MM.1S (cell line): ENCODE measurements around the gene ABCA9.

Source experiments
- DNase-seq: peaks from one replicate; pipeline ENCODE4 v3.0.0-alpha.2; 2015
- H2AFZ ChIP-seq: fragments of 300-600 bp; sonication (generic); 2 replicates; pipeline ENCODE4 v1.6.0; 2016; ENCODE audit warnings: antibody characterized with exemption, low read length
- H3F3A ChIP-seq: fragments of 300-600 bp; sonication (generic); 2 replicates; pipeline ENCODE4 v1.6.1; 2016; ENCODE audit warnings: mild to moderate bottlenecking, antibody characterized with exemption, low read length, moderate library complexity, mixed read lengths; ENCODE audit not compliant: insufficient read depth
- H3K27ac ChIP-seq: fragments of 300-600 bp; sonication (generic); 2 replicates; pipeline ENCODE4 v1.5.1; 2016; ENCODE audit warnings: mild to moderate bottlenecking, low read length
- H3K27me3 ChIP-seq: fragments of 300-600 bp; sonication (generic); replicated peaks from 2 replicates; pipeline ENCODE4 v1.6.0; 2016; ENCODE audit warnings: low read length; ENCODE audit not compliant: insufficient read depth
- H3K36me3 ChIP-seq: fragments of 300-600 bp; sonication (generic); replicated peaks from 2 replicates; pipeline ENCODE4 v1.6.1; 2016; ENCODE audit warnings: mild to moderate bottlenecking, low read length, mixed read lengths; ENCODE audit not compliant: insufficient read depth
- H3K4me1 ChIP-seq: fragments of 300-600 bp; sonication (generic); 2 replicates; pipeline ENCODE4 v1.6.1; 2016; ENCODE audit warnings: low read length, mixed read lengths
- H3K4me2 ChIP-seq: fragments of 300-600 bp; sonication (generic); 2 replicates; pipeline ENCODE4 v1.6.0; 2016; ENCODE audit warnings: low read depth, low read length
- H3K4me3 ChIP-seq: fragments of 300-600 bp; sonication (generic); 2 replicates; pipeline ENCODE4 v1.5.1; 2016; ENCODE audit warnings: low read length, mixed read lengths
- H3K79me2 ChIP-seq: fragments of 300-600 bp; sonication (generic); 2 replicates; pipeline ENCODE4 v1.6.1; 2016; ENCODE audit warnings: mixed run types, low read length, mixed read lengths
- H3K9ac ChIP-seq: fragments of 300-600 bp; sonication (generic); 2 replicates; pipeline ENCODE4 v1.6.1; 2016; ENCODE audit warnings: low read length, mixed read lengths
- H3K9me2 ChIP-seq: fragments of 300-600 bp; sonication (generic); replicated peaks from 2 replicates; pipeline ENCODE4 v1.6.1; 2016; ENCODE audit warnings: mild to moderate bottlenecking, low read length, mixed read lengths; ENCODE audit not compliant: insufficient read depth
- H3K9me3 ChIP-seq: fragments of 300-600 bp; sonication (generic); replicated peaks from 2 replicates; pipeline ENCODE4 v1.6.1; 2016; ENCODE audit warnings: mild to moderate bottlenecking, low read length, mixed read lengths; ENCODE audit not compliant: insufficient read depth
- H4K20me1 ChIP-seq: fragments of 300-600 bp; sonication (generic); 2 replicates; pipeline ENCODE4 v1.6.1; 2016; ENCODE audit warnings: mild to moderate bottlenecking, low read length, moderate library complexity, mixed read lengths; ENCODE audit not compliant: insufficient read depth
- EZH2 ChIP-seq: fragments of 300-600 bp; sonication (generic); optimal IDR thresholded peaks from 2 replicates; pipeline ENCODE3; 2017; ENCODE audit warnings: low read depth, mild to moderate bottlenecking, antibody characterized with exemption, low read length, mixed read lengths
- EZH2phosphoT487 ChIP-seq: fragments of 300-600 bp; sonication (generic); IDR thresholded peaks from 2 replicates; pipeline ENCODE4 v1.6.1; 2018; ENCODE audit warnings: antibody characterized with exemption, low read length
- TF ChIP-seq, protein P1 (sequence below): fragments of 300-600 bp; sonication (generic); IDR thresholded peaks from 2 replicates; pipeline ENCODE4 v1.5.1; 2016; ENCODE audit warnings: antibody characterized with exemption, low read length, mixed read lengths

The ABCA9 gene

DNA sequence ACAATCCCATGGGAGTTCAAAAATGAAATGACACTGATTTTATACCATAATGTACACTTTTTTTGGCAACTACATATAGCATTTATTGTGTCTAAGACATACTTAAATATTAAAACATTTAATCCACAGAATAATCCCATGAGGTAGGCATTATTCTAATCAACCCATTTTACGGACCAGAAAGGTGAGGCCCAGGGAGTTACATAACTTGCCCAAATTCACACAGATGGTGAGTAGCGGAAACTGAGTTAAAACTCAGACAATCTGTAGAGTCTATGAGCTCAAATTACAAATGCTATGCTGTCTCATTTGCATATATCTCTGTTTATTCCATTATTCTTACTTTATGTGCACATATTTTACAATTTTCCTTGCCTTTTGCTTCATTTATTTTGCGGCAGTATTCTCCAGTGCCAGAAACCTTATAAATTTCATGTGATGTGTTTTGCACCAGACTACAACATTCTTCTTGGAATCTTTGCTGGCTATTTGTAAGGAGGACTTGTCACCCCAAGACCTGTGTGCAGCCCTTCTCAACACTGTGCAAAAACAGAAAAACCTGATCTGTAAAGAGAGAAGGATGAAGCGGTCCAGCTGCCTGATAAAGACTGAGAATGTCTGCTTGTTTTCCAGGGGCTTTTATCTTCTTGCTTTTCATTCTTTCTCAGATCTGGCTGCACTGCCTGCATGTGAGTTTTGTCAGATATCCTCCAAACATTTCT is 2.3 kb upstream of the ABCA9 start:
- Histone ChIP-seq H3K4me2 (no peak overlapping the region), H3K27me3 (no peaks in the 10 kb centered on the region), H3K9ac (no peak overlapping the region), H3K36me3 (no peaks in the 10 kb centered on the region), H3K27ac (no peak overlapping the region), H3K9me3 (no peaks in the 10 kb centered on the region), H2AFZ (no peak overlapping the region), H3K79me2 (no peaks in the 10 kb centered on the region), H3F3A (no peaks in the 10 kb centered on the region), H3K9me2 (no peaks in the 10 kb centered on the region), H3K4me3 (no peak overlapping the region), H4K20me1 (no peaks in the 10 kb centered on the region), H3K4me1 (peaks cover 7% of the 10 kb centered on the region)
- no peak for DNase-seq
- TF ChIP-seq EZH2phosphoT487 (no peak), EZH2 (no peak)
- TF ChIP-seq, protein P1, sequence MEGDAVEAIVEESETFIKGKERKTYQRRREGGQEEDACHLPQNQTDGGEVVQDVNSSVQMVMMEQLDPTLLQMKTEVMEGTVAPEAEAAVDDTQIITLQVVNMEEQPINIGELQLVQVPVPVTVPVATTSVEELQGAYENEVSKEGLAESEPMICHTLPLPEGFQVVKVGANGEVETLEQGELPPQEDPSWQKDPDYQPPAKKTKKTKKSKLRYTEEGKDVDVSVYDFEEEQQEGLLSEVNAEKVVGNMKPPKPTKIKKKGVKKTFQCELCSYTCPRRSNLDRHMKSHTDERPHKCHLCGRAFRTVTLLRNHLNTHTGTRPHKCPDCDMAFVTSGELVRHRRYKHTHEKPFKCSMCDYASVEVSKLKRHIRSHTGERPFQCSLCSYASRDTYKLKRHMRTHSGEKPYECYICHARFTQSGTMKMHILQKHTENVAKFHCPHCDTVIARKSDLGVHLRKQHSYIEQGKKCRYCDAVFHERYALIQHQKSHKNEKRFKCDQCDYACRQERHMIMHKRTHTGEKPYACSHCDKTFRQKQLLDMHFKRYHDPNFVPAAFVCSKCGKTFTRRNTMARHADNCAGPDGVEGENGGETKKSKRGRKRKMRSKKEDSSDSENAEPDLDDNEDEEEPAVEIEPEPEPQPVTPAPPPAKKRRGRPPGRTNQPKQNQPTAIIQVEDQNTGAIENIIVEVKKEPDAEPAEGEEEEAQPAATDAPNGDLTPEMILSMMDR = no peak

DNA sequence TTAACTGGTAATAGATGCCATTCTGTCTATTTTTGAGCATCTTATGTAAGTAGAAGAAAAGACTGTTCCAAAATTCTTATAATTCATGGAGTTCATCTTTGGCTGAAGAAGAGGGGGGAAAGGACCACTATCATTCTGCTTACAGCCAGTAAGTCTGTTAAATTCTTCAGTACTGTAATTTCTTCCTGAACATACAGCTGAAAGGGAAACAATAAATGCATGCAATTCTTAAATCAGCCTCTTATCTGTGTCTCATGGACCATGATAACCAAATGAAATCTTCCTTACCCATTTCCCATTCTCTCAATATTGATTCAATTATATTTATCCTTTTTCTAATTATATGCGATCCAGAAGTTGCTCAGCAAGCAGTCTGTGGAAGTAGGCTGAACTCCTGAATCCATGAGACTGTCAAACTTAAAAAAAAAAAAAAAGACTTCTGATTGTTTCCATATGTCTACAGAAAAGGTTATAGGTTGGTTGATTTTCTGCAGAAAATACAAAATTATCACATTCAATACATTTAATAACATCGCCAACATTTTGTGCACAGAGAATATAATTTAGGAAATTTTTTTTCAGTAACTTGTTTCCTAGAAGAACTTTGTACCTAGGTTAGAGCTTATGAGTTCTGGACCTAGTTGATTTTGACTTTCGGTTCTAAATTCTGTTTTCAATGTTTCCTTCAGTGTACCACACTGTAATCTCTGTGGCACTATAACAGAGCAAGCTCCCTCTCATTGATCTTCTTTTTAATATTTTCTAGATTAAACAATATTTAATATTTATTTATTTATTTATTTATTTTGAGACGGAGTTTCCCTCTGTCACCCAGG is 1.2 kb upstream of the ABCA9 start:
- Histone ChIP-seq H3K27me3 (no peaks in the 10 kb centered on the region), H3K36me3 (no peaks in the 10 kb centered on the region), H4K20me1 (no peaks in the 10 kb centered on the region), H3K4me1 (peaks cover 6% of the 10 kb centered on the region; the same call in 1 of the 2 replicates), H3K9ac (no peak overlapping the region), H3F3A (no peaks in the 10 kb centered on the region), H3K4me2 (no peak overlapping the region), H3K27ac (no peak overlapping the region), H3K4me3 (no peak overlapping the region), H3K79me2 (no peaks in the 10 kb centered on the region), H3K9me2 (no peaks in the 10 kb centered on the region), H3K9me3 (no peaks in the 10 kb centered on the region), H2AFZ (no peak overlapping the region)
- DNase-seq = no peak
- TF ChIP-seq EZH2 (no peak), EZH2phosphoT487 (no peak)
- TF ChIP-seq, protein P1 = no peak

DNA sequence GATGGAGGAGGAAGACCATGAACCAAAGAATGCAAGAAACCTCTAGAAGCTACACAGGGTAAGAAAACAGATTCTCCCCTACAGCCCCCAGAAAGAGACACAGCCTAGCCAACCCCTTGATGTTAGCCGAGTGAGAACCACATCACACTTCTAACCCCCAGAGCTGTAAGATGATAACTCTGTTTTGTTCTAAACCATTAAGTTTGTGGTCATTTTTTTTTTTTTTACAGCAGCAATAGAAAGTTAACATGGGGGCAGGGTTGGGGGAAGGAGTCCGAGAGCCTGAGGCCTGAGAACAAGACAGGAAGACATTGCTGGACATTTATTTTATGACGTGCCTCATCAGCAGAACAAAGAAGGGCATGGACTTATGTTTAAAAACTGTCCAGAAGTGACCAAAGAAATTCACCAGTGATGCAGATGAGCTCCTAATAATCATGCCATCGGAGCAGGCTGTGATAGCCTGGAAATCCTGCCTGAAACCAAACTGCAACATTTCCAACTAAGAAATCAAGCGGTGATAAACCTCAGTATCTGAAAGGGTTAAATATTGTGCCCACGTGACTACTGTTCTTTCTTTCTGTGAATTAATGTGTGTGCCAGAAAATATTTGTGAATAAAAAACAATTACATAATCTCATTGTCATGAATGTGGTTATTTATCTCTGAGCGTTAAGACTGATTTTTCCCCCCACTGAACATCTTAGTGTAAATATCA is 1.1 kb downstream of the ABCA9 start:
- Histone ChIP-seq H3K9ac (no peak overlapping the region), H3K27me3 (no peaks in the 10 kb centered on the region), H3K4me1 (no peaks in the 10 kb centered on the region), H3K9me3 (no peaks in the 10 kb centered on the region), H3K4me3 (no peak overlapping the region), H2AFZ (no peak overlapping the region), H3K27ac (no peak overlapping the region), H3K9me2 (no peaks in the 10 kb centered on the region), H3K79me2 (no peaks in the 10 kb centered on the region), H3F3A (no peaks in the 10 kb centered on the region), H3K4me2 (no peak overlapping the region), H4K20me1 (no peaks in the 10 kb centered on the region), H3K36me3 (no peaks in the 10 kb centered on the region)
- TF ChIP-seq, protein P1 = no peak
- TF ChIP-seq EZH2phosphoT487 (no peak), EZH2 (no peak)
- no peak for DNase-seq
